Right kidney (tissue), 1 donor: Measurements from ENCODE around the gene APP.
"Not testable (repeated sequence)": the region's sequence is repeated elsewhere in the genome, so short reads cannot be mapped to it uniquely, and the experiment has no call there.

Experiments
- DNase-seq: peaks from one replicate; pipeline ENCODE4 v3.0.0-alpha.2; 2016

Gene APP

DNA sequence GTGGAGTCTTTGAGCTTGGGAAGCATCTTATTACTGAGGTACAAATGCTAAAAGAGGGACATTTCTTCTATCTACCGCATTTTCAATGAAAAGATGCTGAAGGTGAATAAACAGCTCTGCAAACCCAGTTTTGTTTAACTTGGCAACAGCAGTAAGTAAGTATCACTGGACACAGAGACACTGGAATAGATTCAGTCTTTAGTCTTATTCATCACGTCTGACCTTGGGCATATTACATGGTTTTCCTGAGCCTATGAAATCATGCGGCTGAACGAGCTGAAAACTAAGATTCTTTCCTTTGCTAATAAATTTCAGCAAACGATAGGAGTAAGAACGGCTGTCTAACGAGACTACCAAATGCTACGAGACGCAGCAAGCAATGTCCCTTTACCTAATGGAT is 228.4 kb downstream of the APP start:
- no peak for DNase-seq

DNA sequence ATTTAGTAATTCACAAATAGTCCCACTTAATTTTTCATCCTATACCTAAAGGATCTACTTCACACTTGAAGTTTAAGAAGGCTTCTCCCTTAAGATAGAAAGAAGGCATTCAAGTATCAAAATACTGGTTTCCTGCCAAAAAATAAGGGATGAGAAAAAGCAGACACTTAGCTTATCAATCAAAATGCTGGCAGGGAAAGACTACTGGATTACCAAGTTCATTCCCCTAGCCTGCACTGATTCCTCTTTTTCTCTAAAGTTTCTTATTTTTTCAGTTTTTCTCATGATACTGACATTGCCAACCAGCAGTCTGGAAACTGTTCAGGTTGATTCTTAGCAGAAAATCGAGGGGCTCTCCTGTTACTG is 231.2 kb downstream of the APP start:
- no peak for DNase-seq

DNA sequence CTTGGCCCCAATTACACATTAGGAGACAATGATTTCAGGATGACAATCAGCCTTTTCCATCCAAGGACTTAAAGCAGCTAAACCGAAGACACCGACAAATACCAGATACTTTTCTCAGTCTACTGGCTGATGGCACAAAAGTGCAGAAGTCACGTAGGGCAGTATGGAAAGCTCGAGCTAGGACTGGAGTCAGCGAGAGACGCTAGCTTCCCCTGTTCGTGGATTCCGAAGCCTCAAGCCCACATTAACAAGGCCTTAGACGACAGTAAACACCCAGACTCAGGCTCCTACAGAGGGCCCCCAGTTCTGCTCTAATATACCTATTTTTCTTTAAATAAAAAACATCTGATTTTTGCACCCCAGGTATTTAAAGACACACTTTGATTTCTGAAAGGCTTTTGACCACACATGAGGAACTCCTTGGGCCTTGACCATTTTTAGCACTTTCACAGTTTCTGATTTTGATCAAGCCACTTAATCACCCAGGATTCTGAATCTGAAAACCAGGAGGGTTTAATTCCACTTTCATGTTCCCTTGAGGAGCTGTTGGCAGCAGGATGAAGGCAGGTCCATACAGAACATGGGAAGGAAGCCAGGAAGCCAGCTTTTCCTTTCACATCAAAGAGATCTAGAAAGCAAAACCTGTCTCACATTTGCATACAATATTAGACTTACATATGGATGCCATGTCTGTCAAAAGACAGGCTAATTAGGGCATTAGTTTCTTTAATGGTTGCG is 231.7 kb downstream of the APP start:
- DNase-seq: no peak

DNA sequence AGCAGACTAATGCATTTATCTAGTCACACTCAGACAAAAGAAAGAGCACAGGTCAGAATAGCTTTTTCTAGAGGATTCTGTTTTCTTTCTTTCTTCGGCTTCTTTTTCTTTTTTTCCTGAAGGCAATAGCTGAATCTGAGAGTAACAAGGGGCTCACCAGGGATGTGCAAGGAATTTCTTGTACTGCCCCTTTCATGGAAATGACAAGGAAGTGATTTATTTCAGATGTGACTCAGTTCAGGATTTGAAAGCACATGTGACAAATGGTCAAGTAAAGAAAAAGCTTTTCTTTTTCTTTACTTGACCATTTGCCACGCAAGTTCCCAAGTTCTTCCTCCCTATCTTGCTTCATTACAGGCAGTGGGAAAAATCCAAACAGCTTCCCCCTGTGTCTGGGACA is 233.8 kb downstream of the APP start:
- DNase-seq: no peak

DNA sequence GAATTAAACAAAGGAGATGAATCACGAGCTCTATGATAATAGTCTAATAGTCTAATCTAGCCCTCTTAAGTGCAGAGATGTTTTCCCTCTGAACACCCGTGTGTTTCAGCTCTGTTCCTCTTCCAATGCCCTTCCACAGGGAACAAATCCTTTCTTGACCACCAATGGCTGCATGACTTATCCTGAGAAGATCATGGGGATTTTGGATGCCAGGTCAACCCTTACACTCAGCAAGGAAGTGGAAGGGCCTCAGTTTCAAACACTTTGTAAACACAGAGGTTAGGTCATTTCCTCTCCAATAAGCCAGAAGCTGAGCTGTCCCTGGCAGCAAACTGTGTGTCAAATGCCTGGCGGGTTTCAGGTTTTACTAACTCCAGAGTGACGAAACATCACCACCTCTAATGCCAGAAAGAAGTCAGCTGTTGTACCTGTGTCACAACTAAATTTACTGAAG is 235.8 kb downstream of the APP start:
- no peak for DNase-seq

DNA sequence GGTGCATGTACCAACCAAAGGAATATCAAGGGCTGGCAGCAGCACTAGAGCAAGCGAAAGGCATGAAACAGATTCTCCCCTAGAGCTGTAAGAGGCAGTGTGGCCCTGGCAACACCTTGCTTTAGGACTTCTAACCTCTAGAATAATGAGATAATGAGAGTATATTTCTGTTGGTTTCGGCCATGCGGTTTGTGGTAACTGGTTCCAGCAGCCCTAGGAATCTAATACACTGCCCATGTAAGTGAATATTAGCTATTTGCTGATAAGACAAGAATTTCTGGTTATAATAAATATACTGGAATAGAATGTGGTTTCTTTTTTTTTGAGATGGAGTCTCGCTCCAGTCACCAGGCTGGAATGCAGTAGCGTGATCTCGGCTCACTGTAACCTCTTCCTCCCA is 236.4 kb downstream of the APP start:
- DNase-seq: no peak

DNA sequence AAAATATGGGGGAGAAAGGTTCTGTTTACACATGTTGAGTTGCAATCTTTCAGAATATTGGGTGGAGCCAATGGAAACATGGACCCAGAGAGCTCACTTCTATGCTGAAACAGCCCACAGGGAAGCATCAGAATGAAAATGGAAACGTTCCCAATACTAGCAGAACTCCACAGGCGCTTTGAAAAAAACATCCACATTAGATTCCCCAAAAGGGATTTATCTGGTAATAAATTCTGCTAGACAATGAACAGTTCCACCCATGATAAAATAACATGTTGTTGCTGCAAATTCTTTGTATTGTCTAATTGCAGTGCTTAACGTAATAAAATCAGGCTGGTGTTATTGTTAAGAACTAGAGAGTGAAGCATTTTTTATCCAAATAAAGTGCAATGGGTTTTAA is 238.8 kb downstream of the APP start:
- DNase-seq: no peak

DNA sequence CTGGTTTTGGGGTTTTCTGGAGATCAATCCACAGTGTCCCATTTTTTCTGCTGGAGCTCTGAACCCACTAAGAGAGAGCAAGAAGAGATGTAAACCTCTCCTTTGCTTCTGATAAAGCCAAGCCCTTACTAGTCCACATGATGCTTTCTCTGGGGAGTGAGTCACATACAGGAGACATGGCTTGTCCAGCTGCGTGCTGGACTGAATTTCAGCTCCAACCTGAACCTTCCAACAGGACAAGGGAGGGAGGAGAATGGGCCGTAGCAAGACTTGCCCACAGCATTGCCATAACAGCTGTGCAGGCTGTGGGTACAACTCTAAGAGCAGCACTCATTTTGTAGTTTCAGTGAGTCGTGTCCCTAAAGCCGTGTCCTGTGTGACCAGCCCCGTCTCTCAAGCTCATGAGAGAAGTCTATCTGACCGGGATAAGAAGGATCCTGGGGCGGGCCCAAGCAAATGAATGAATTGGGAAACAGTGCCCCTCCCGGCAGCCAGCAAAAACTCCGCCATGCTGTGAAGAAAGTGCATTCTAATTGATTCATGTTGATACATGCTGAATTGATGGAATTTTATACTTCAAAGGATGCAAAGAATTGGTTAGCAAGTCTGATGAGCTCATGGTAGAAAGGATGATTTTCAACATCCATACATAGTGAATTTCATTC is 240.6 kb downstream of the APP start:
- no peak for DNase-seq

DNA sequence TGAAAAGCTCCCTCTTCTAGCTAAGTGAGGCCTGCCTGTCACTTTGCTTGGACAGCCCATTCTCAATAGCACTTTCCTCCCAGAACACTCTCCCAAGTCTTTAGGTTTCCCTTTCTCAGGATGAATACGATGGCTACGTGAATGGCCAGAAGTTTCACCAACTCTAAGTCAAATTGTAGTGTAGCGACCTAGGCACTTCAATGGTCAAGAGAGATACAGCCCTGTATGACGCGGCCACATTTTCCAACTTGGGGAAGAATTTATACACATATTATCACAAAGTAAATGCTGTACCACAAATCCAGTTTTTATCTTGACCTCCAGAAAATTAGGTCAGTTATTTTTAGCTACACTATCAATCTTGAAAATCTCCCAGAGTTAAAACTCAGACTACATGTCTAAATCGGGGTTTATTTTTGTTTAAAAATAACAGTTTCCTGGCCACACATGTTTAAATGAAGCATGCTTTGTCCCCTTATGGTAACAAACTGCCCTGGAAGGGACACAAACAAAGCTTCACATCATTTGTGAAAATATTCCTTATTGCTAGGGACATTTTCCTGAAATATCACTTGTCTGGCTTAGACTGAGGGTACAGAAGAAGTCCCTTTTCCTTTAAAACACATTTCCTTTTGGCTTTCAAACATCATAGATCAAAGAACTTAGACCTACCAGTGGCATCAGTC is 243.2 kb downstream of the APP start:
- no peak for DNase-seq

DNA sequence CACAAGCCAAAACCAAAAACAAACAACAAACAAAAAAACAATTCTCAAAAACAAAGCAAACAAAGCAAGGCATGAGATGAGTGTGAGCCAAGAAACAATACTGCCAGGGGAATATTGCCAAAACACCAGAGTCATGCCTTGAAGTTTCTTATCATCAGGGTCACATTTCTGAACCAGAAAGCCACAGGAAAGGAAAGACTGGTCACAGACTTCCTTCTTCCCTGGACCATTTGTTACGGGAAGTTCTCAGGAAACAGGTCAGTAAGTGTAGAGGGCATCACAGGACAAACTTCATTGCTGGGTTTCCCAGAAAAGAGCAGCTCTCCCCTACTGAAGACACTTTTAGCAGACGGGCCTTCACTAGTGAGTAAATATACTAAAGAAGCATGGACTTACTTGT is 244.6 kb downstream of the APP start:
- DNase-seq: no peak

DNA sequence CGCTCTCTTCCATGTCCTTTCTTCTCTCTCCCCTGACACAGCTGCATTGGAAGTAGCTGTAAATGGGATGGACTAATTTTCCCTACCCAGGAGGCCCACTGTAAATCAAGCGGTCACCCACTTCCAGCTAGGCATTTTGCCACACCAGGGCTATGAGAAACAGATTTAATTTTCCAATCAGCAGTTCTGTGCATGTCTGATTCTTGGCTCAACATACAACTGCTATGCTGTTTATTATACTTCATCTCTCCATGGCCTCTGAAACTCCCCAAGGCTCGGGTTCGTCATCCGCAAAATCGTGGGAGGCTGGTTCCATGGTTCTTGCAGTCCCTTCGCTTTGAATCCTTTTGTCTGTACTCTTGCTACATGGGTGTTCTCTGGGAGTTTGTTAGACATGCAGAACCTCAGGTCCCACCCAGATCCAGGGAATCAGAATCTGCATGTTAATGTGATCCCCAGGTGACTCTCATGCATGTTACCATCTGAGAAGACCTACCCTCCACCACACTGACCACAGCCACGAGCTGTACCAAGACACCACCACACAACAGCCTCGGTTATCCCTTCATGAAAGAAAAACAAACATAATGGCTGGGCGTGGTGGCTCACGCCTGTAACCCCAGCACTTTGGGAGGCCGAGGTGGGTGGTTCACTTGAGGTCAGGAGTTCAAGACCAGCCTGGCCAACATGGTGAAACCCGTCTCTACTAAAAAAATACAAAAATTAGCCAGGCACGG is 245.3 kb downstream of the APP start:
- no peak for DNase-seq

DNA sequence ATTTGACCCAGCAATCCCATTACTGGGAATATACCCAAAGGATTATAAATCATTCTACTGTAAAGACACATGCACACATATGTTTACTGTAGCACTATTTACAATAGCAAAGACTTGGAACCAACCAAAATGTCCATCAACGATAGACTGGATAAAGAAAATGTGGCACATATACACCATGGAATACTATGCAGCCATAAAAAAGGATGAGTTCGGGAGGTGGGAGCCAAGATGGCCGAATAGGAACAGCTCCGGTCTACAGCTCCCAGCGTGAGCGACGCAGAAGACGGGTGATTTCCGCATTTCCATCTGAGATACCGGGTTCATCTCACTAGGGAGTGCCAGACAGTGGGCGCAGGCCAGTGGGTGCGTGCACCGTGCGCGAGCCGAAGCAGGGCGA is 252.4 kb downstream of the APP start:
- DNase-seq: not testable (repeated sequence)

DNA sequence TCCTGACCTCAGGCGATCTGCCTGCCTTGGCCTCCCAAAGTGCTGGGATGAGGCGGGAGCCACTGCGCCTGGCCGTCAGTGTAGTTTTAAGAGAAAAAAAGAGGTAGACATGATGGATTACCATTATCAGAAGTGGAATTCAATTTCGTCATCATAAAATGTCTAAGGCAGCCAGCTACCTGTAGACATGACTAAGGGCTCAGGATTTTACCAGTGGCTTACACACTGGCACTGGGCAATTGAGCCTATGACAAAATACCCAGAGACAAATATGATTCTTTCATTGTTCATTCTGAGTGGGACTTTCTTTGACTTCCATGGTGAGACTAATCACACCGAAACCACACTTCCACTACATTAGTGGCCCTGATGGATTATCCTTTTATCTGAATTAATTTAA is 254.3 kb downstream of the APP start:
- no peak for DNase-seq

DNA sequence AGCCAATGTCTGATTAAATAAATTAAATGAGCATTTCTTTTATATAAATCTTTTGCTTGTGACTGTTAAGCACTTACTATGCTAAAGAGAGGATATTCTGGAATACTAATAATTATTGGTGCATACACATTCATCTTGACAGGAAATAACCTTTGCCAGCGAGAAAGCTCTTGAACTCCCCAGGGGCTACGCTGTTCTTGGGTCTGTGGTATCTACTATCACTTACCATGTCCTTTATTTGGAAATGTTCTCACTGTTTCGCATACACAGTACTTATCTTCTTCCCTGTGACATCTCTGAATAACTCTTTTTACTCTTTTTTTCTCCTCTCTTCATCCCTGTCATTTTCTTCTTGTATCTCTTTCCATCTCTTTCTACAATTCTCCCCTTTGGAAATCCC is 257.1 kb downstream of the APP start:
- no peak for DNase-seq

DNA sequence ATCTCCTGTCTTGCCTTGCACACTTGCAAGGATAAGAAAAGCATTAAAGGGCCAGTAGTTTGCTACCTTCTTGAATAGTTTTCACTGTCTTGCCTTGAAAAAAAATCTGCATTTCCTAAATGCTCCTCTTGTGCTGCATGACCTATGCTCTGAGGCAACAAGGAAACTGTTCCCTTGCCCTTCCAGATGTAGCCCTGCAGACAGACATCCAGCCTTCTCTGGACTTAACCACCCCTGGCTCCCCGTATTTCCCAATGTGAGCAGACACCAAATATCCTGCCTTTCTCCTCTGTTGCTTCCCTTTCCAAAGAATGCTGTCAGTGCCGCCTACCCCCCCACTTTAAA is 258.2 kb downstream of the APP start:
- no peak for DNase-seq

DNA sequence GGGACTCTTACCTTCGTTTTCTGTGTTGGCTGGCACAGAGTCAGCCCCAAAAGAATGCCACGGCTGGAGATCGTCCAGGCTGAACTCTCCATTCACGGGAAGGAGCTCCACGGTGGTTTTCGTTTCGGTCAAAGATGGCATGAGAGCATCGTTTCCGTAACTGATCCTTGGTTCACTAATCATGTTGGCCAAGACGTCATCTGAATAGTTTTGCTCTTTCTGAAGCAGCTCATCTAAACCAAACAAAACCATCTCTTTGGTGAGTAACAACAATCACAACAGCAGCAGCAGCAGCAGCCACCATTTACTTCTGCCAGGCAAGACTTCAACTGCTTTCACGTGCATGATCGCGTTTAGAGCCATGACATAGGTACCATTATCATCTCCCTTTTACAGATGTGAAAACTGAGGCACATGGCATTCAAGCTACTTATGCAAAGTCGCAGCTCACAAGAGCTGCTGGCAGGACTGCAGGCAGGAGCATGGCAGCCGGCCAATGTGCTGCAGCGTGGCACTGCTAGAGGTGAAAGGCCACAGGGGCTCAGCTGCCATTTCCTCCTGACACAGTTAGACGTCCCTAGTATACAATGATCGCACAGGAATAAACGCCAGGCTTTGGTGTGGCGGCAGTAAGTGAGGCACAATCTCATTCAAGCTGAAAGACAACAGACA is 258.7 kb downstream of the APP start:
- DNase-seq: no peak

DNA sequence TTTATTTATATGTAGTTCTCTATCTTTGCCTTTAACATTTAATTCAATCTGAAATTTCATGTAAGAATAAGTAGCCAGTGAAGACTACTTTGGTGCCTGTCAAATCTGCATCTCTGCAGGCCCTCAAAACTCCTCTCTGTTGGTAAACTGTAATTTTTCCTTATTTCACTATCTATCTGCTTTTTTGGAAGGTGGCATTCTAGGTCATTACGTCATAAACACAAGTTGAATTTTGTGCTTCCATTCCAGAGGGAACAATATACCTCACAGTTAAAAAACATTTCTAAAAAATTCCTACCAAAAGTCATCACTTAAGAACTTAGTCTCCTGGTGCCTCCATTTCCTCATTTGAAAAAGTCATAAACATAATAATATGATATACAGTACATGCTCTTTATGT is 259.8 kb downstream of the APP start:
- no peak for DNase-seq

DNA sequence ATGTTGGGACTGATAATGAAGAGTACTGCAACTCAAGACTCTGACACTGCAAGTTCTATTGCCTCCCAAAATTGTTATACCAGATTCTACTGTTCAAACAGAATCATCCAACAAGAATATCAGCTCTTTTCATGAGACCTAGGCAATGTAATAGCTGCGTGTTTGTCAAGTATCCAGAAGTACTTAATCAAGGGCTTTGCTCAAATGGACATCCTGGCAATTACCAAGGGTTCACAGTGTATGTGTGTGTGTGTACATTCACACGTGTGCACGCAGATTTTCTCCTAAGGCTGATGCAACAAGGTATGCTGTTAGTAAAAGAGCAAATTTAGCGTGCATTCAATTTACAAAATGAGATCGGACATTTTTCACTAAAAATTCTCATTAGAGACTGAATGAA is 261.2 kb downstream of the APP start:
- no peak for DNase-seq

DNA sequence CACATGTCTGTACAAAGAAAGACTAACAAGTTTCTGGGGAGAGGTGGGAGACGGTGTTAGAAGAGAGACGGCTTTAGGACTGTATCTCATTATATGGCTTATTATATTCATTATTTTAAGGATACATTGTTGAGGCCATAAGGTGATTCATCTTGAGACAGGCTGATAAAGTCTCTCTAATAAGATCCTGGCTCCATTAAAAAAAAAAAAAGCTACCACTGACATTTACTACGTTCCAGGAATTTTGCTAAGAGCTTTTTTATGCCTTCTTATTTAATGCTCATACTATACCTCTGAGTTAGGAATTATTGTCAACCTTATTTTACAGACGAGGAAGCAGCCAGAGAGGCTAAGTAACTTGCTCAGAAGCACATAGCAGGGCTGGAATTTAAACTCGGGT is 262.1 kb downstream of the APP start:
- DNase-seq: no peak

DNA sequence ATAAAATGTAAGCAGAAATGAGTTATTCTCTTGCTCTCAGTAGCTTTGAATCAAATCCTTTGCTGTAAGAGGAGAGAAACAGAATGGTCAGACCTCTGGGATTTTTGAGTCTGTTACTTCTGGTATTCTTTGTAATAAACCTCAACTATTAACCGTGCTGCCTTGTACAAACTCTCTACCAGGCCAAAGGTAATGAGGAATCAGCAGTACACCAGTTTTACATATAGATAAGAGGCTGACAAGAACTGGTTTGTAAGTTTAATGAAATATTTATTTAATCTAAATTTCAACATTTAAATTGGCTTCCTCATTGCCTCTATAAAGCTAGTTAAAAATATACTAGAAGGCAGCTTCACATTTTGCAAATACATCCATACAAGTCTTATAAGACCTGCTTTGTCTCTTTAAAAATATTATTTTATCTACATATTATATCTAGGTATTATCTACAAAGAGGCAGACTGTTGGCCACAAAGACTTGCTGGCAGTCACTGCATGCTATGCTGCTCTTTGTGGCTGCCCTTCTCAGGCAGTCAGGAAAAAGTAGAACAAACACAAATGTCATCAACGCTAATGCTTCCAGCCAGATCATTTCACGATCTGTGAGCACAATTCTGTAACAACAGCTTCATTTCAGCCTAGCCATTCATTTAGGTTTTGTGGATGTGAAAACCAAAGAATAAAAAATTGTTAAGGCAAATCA is 262.8 kb downstream of the APP start:
- DNase-seq: no peak

DNA sequence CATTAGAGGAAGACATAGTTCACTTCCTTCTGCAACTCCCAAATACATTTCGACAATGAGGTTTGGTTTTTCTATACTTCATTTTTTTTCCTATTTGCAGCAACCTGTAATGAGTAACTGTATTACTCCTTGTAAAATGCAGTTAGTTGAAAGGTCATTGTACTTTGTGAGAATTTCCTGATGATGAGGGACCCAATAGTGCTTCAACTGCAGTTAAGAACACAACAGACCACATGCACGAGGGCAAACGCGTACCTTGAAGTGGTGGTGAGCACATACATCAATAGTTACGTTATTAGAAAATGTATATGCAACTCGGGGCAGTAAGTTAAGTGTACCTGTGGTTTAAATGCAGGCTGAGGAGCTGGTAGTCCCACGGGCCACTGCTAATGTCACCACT is 264.0 kb downstream of the APP start:
- DNase-seq: no peak

DNA sequence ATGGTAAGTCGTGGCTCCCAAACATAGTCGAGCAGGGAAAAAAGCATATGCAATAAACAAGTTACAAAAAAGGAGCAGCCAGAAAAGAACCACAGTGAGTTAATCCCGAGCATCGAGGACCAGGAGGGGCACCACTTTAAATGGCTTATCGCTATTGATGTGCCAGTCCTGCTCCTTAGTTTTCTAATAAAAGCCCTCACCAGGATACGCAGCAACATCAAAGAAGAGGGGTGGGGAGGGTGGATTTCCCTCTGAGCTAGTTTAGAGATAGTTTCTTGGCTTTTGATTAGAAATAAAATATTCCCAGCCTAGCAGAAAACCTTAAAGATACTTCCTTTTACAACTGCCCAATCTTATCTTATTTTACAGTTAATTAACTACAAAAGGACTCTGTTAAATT is 265.4 kb downstream of the APP start:
- DNase-seq: no peak
